Keratinocyte (primary cell): ENCODE data around the gene LIG1.

Experiments used
- CTCF ChIP-seq, 3 experiments: IDR thresholded peaks in 1 of 3; conservative IDR thresholded peaks in 1 of 3; optimal IDR thresholded peaks in 1 of 3; 2 replicates in 2 of 3; 3 replicates in 1 of 3; pipeline versions ENCODE3 to v1.5.1; 2011; ENCODE audit warnings: low read length in 3 of 3, mild to moderate bottlenecking in 3 of 3, moderate library complexity in 2 of 3, control low read depth in 1 of 3, inconsistent platforms in 1 of 3; ENCODE audit not compliant: insufficient read depth in 2 of 3; ENCODE audit errors: extremely low read depth in 1 of 3
- EZH2 ChIP-seq: IDR thresholded peaks from one replicate; pipeline ENCODE4 v1.6.1; 2012; ENCODE audit warnings: inconsistent platforms, mild to moderate bottlenecking, low read length, moderate library complexity

GRCh38 chr19:48148576-48148975 lies 21.6 kb downstream of the LIG1 start:
- no peak for TF ChIP-seq CTCF (optimal IDR thresholded peaks at IDR 0.05 in 1 of 3, IDR thresholded peaks at IDR 0.05 in 1 of 3, conservative IDR thresholded peaks at IDR 0.05 in 1 of 3; ENCODE audit: extremely low read depth in 1 of 3, insufficient read depth in 2 of 3, low read length in 3 of 3)
- TF ChIP-seq EZH2 = no peak
